Measurements from ENCODE around the gene UGT1A3.
"Not testable (repeated sequence)": the region's sequence is repeated elsewhere in the genome, so short reads cannot be mapped to it uniquely, and the experiment has no call there.

Gene UGT1A3

GRCh38 chr2:233708942-233709341, 19.9 kb upstream of the UGT1A3 start:
- DNase-seq, result no peak

DNA sequence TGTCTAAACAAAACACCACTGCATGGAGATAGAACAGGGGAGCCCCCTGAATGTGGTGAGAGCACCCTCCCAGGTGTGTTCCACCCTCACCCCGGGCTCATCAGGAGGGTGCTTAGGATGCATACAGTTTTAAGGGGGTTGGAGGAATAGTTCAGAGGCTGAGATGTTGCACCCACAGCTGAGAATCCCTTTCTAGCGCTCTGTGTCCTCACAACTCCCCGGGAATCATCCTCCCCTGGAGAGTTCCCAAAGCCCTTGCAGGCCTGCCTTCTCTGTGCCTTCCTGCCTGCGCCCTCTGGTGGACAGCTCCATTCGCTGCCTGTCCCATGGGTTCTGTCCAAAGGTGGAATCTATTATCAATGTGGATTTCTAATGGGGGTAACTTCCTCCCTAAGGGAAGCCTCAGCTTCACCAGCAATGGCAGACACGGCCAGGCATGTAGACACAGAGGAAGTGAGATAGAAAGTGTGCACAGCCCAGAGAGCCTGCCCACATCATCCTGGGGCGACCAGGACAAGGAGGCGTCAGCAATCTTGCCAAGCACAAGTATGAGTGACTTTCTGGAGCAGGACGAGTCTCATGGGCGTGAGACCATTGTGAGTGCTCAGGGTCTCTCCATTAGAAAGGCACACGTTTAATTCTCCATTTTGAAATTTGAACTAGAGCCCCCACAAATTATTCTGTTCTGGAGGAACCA, 17.4 kb upstream of the UGT1A3 start:
- peak; percentile 73 to 81 for DNase-seq

DNA sequence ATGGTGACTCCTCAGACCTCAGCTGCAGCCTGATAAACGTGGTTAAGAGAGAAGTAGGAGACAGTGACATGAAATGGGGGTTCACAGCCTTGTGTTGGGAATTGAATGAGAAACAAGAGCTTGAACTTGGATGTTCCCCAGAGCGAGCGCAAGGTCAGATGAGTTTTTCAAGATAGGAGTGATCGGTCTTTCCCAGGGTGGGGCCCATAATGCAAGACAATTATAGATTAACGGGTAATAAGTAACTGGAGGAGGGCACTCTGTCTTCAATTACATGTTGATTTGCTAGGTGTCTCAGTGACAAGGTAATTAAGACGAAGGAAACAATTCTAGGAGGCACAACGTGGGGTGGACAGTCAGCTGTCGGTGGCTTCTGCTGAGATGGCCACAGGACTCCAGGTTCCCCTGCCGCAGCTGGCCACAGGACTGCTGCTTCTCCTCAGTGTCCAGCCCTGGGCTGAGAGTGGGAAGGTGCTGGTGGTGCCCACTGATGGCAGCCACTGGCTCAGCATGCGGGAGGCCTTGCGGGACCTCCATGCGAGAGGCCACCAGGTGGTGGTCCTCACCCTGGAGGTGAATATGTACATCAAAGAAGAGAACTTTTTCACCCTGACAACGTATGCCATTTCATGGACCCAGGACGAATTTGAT, 16.1 kb upstream of the UGT1A3 start, which contains the start of gene UGT1A5:
UGT1A5 (plus strand) TSS at position 297 of the 651 bp plus-strand sequence; CDS start at position 382, 85 bp downstream.
- no peak for DNase-seq

GRCh38 chr2:233713262-233713615, 15.6 kb upstream of the UGT1A3 start:
- DNase-seq, result no peak

DNA sequence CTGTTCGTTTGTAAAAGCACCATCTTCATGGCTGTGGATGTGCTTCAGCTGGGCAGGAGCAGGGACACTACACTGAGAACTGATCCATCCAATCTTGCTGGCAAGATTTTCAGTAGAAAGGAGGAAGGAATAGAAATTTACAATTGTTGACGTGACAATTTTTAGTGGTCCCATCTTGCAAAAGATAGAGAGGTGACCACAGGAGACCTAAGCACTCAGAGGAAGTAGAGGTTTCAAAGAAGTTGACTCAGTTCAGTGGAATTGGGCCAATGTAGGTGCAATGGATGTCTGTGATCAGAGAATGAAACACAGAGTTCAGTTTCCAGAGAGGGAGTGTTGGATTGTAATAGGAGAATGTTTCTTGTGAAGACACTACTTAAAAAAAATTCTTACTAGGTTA, 14.7 kb upstream of the UGT1A3 start:
- DNase-seq, result no peak

- no peak for DNase-seq
These were observed 10.3 kb upstream of the UGT1A3 start, which contains the start of gene UGT1A4 for GRCh38 chr2:233718552-233718951. Gene UGT1A4 (plus strand): TSS chr2:233718736. CDS start chr2:233718821, 85 bp downstream.

- not testable (repeated sequence) for DNase-seq
These were observed 8.2 kb downstream of the UGT1A3 start for GRCh38 chr2:233736868-233737653.

DNA sequence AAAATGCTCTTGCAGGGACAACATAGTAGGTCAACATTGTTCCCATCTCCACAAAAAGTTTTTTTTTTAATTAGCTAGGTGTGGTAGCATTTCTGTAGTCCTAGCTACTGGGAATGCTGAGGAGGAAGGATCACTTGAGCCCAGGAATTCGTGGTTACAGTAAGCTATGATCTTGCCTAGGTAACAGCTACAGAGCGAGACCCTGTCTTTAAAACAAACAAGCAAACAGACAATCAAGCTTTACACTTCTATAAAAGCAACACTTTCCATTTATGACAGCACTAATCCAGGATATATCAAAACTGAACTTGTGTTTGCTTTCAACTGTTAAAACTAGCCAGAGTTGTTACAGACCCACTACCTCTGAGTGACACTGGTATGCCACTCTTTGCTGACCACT, 12.0 kb downstream of the UGT1A3 start:
- DNase-seq, result no peak

DNA sequence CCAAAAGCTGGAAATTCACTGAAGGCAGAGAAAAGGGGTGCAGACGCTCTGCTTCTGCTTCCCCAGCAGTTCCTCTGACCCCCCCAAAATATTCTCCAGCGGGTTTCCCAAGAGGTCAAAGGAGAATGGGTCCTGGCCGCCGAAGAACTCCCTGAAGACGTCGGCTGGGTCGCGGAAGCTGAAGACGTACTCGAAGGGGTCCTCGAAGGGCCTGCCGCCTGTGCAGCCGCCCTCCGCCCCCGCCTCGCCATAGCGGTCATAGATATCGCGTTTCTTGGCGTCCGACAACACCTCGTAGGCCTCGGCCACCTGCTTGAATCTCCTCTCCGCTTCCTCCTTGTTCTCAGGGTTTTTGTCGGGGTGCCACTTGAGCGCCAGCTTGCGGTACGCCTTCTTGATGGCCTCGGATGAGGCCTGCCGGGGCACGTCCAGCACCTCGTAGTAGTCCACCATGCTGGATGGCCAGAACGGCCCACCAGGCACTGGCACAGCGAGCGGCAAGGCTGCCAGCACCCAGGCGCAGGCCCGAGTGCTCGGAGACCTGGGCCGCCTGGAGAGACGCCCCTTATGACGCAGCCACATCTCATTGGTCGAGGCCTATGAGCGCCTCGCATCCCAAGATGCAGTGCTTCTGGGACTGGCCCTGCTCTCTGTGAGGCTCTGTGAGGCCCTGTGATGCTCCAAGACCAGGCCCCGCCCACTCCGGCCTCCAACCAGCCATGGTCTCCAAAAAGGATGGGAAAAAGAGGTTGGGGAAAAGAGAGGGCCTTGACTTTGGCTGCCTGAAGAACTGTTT, 14.8 kb downstream of the UGT1A3 start:
- no peak for DNase-seq

DNA sequence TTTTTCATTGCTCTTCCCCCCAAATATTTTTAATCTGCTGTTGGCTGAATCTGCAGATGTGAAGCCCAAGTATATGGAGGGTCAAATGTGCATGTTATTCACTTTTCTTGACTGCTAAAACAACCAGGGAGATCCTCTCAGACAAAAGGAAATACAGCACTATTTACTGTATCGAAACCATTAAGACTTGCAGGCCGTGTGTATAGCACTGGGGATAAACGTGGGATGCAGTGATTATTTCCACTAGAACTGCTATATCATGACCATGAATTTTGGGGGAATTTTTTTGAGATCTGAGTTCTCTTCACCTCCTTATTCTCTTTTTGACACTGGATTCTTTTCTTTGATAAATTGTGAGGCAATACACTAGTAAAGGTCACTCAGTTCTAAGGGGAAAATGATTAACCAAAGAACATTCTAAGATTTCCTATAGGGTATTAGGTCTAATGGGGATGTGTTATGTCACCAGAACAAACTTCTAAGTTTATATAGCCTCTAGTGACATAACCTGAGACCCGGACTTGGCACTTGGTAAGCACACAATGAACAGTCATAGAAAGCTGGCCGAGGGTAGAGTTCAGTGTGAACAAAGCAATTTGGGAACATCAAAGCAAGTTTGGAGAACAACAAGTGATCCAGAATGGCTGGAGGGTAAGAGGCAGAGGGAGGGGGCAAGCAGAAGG, 16.4 kb downstream of the UGT1A3 start:
- no peak for DNase-seq

DNA sequence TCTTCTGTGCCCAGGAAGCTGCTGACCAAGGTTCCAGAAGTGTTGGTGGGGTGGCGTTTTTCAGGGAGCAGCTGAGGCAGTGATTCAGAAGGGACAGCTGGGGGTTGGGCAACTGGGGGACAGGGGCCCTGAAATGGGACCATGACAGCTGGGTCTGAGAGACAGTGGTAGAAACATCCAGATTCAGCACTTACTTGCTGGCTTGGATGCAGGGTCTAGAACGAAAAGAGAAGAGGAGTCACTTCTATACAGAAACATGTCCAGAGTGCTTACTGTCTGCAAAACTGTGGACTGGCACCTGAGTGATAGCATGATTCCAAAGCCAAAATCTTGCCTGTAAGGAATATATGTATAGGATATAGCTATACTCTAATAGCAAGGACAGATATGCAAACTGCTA, 17.0 kb downstream of the UGT1A3 start:
- DNase-seq, result not testable (repeated sequence)

DNA sequence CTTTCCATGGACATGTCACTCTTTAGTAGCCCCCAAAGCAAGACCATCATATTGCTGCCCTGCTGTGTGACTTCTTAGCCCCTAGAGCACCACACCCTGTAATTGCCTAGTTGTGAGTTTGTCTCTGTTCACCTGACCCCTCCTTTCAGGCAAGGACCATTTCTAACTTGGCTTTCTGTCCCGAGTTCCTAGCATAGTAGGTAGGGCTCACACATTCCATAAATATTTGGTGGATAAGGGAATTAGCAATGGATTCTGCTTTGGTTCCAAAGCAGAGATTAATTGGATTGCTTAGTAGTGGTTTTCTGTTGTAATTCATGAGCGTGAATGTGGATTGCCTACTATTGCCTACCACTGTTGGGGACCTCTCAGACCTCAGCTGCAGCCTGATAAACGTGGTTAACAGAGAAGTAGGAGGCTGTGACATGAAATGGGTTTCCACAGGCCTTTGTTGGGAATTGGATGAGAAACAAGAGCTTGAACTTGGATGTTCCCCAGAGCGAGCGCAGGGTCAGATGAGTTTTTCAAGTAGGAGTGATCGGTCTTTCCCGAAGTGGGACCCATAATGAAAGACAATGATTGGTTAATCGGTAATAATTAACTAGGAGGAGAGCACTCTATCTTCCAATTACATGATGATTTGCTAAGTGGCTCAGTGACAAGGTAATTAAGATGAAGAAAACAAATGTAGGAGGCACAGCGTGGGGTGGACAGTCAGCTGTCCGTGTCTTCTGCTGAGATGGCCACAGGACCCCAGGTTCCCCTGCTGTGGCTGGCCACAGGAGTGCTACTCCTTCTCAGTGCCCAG, 17.8 kb downstream of the UGT1A3 start:
- no peak for DNase-seq

DNA sequence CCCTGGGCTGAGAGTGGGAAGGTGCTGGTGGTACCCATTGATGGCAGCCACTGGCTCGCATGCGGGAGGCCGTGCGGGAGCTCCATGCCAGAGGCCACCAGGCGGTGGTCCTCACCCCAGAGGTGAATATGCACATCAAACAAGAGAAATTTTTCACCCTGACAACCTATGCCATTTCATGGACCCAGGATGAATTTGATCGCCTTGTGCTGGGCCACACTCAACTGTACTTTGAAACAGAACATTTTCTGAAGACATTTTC, 18.4 kb downstream of the UGT1A3 start:
- no peak for DNase-seq

GRCh38 chr2:233750689-233751088, 21.8 kb downstream of the UGT1A3 start:
- not testable (repeated sequence) for DNase-seq

DNA sequence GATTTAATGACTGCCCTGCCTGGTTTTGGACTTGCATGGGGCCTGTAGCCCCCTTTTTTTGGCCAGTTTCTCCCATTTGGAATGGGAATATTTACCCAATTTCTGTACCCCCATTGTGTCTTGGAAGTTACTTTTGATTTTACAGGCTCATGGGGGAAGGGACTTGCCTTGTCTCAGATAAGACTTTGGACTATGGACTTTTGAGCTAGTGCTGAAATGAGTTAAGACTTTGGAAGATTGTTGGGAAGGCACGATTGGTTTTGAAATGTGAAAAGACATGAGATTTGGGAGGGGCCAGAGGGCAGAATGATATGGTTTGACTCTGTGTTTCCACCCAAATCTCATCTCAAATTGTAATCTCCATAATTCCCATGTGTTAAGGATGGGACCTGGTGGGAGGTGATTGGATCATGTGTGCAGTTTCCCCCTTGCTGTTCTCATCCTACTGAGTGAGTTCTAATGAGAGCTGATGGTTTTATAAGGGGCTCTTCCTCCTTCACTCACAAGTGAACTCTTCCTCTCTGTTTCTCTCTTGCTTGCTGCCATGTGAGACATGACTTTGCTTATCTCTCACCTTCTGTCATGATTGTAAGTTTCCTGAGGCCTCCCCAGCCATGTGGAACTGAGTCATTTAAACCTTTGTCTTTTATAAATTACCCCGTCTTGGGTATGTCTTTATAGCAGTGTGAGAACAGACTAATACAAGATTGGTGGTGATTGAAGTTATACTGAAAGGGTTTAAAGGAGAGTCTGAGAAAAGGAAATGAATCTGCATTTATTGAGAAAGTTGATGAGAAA, 22.6 kb downstream of the UGT1A3 start:
- DNase-seq, result not testable (repeated sequence)

DNA sequence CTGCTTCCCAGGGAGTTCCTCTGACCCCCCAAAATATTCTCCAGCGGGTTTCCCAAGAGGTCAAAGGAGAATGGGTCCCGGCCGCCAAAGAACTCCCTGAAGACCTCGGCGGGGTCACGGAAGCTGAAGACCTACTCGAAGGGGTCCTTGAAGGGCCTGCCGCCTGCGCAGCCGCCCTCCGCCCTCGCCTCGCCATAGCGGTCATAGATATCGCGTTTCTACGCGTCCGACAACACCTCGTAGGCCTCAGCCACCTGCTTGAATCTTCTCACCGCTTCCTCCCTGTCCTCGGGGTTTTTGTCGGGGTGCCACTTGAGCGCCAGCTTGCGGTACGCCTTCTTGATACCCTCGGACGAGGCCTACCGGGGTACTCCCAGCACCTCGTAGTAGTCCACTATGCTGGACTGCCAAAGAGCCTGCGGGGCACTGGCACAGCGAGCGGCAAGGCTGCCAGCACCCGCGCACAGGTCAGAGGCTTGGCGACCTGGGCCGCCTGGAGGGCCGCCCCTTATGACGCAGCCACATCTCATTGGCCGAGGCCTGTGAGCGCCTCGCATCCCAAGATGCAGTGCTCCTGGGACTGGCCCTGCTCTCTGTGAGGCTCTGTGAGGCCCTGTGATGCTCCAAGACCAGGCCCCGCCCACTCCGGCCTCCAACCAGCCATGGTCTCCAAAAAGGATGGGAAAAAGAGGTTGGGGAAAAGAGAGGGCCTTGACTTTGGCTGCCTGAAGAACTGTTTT, 26.2 kb downstream of the UGT1A3 start:
- DNase-seq, result no peak

- DNase-seq, result no peak
These were observed 27.7 kb downstream of the UGT1A3 start for GRCh38 chr2:233756429-233757081.

- DNase-seq, result no peak
These were observed 29.3 kb downstream of the UGT1A3 start for GRCh38 chr2:233758141-233758540.

DNA sequence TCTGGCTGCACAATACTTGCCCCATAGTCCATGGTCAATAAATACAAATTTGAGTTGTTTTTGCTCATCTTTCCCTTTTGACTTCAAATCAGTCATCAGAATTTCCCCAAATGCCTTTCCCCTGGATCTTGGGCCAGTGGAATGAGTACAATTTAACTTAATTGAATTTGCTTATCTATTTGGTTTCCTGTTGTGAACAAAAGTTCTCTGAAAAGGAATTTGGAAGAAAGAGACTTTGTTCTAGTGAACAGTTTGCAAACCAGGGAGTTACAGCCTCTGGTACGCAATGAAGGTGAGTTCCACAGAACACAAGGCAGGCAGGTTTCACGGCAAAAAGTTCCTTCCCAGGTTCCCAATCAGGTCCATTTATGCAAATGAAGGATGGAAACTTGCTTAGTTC, 30.0 kb downstream of the UGT1A3 start:
- DNase-seq, result no peak

DNA sequence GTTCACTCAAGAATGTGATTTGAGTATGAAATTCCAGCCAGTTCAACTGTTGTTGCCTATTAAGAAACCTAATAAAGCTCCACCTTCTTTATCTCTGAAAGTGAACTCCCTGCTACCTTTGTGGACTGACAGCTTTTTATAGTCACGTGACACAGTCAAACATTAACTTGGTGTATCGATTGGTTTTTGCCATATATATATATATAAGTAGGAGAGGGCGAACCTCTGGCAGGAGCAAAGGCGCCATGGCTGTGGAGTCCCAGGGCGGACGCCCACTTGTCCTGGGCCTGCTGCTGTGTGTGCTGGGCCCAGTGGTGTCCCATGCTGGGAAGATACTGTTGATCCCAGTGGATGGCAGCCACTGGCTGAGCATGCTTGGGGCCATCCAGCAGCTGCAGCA, 31.2 kb downstream of the UGT1A3 start, which contains the start of gene UGT1A1:
UGT1A1 (plus strand) TSS at position 228 of the 400 bp plus-strand sequence; CDS start at position 246, 18 bp downstream.
- DNase-seq, result no peak

Measured in stimulated activated CD4-positive, alpha-beta T cell treated with anti-CD3 and anti-CD28 coated beads, Interleukin-2, amount 100 ng/mL, for 24 hours (primary cell).